ENCODE data around the gene RASGRP2. TPM values are rescaled to one million over a fixed set of nuclear protein-coding genes. Genes with fewer than 3 reads are reported as not detected.

The RASGRP2 gene
- polyA plus RNA-seq (2013) = 152 TPM

DNA sequence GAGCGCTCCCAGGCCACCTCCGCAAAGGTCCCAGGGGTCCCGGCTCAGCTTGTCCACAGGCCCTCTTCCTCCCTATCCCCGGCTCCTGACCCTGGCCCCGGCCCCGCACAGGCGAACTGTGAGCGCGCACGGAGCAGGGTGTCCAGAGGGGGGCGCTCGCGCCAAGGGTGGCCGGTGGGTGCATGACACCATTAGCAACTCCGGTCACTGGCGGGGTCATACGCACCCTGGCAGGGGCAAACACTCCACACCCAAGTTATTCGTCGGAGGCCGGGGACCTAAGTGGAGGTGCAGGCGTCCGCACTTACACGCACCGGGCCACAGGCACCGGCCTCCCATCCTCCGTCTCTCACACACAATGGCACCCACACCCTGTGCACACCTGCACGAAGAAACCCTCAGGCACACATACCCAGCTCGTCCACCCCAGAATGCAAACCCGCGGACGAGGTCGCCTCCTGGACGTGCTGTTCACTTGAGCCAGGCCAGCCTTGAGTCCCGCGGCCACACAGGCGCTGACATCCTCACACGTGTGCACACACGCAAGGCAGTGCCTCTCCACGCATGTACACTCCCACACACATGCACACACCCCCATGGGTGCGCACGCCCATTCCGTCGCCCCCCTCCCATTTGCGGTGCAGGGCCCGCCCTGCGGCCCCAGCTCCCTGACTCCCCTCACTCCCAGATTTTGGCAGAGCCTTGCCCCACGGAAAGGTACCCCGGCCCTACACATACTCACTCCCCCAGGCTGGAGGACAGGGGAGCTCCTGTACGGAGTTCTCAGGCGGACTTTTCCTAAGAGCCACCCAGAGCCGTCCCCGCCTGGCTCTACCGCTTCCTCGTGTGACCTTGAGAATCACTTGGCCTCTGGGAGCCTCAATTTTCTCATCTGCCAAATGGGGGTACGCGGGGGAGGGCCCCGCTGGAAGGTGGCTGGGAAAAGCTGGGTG, at the start of gene RASGRP2:
TSS of gene RASGRP2 (minus strand) at position 552 of the 953 bp plus-strand sequence. CDS start 1,276 bp downstream, outside the sequence.
- Histone ChIP-seq H3K36me3 (ENCODE audit: control insufficient read depth in 4 of 4, insufficient read depth in 4 of 4, low read length in 3 of 4) (peaks cover 0 to 26% (median 18%) of the 10 kb centered on the region in 4 experiments), H3K9me3 (ENCODE audit: control extremely low read depth in 1 of 5, control insufficient read depth in 4 of 5, insufficient read depth in 2 of 5, low read depth in 1 of 5, low read length in 4 of 5) (no peaks in the 10 kb centered on the region), H3K27ac (ENCODE audit: insufficient read depth in 1 of 2, low read depth in 1 of 2, low read length in 2 of 2, poor library complexity in 1 of 2, severe bottlenecking in 2 of 2) (peak within 1 kb of the TSS; percentile 95 to 98), H3K27me3 (replicated peaks in 2 of 5; ENCODE audit: control insufficient read depth in 4 of 5, insufficient read depth in 5 of 5, low read length in 4 of 5) (no peaks in the 10 kb centered on the region), H3K4me1 (ENCODE audit: control extremely low read depth in 1 of 4, control insufficient read depth in 4 of 4, insufficient read depth in 4 of 4, low read length in 3 of 4) (peaks cover 0 to 54% (median 42%) of the 10 kb centered on the region in 4 experiments), H3K4me3 (ENCODE audit: control insufficient read depth in 1 of 7, extremely low read depth in 1 of 7, insufficient read depth in 4 of 7, low read depth in 2 of 7, low read length in 6 of 7) (peak within 1 kb of the TSS; percentile 70 to 90 (median 85))
- ChIA-PET POLR2A (interaction anchor here (0.6 to 7.9 kb wide), 18 partner anchors 8 to 498 kb away, joined by 3 to 152 read pairs (median 4); partner anchors contain the start of genes PYGM and SF1), CTCF (interaction anchor here (0.6 to 17.7 kb wide), 24 partner anchors 8 to 173 kb away, joined by 3 to 345 read pairs (median 4); partner anchors contain the start of genes ATG2A, PYGM and SF1)
- 0% methylated on average over 48 of the region's 57 CpGs for WGBS (ENCODE audit: insufficient coverage)
- peak; percentile 83 to 92 (median 88) for DNase-seq

- ChIA-PET CTCF (interaction anchor here (0.9 to 1.5 kb wide), 3 partner anchors 13 to 54 kb away, joined by 3 to 6 read pairs (median 5); partner anchors contain the start of gene SF1), POLR2A (interaction anchor here (1.0 kb wide), 1 partner anchor 96 kb away, joined by 3 read pairs; no protein-coding TSS in a partner anchor)
- peaks cover 0 to 73% (median 39%) of the 10 kb centered on the region in 4 experiments for H3K36me3 ChIP-seq (ENCODE audit: control insufficient read depth in 4 of 4, insufficient read depth in 4 of 4, low read length in 3 of 4)
- H3K4me1 ChIP-seq (ENCODE audit: control extremely low read depth in 1 of 4, control insufficient read depth in 4 of 4, insufficient read depth in 4 of 4, low read length in 3 of 4) = peaks cover 0 to 40% (median 35%) of the 10 kb centered on the region in 4 experiments
- no peak for DNase-seq
- no peaks in the 10 kb centered on the region for H3K27me3 ChIP-seq (replicated peaks in 2 of 5; ENCODE audit: control insufficient read depth in 4 of 5, insufficient read depth in 5 of 5, low read length in 4 of 5)
- H3K27ac ChIP-seq (ENCODE audit: insufficient read depth in 1 of 2, low read depth in 1 of 2, low read length in 2 of 2, poor library complexity in 1 of 2, severe bottlenecking in 2 of 2) = no peak overlapping the region
- no peaks in the 10 kb centered on the region for H3K9me3 ChIP-seq (ENCODE audit: control extremely low read depth in 1 of 5, control insufficient read depth in 4 of 5, insufficient read depth in 2 of 5, low read depth in 1 of 5, low read length in 4 of 5)
- no peak overlapping the region for H3K4me3 ChIP-seq (ENCODE audit: control insufficient read depth in 1 of 7, extremely low read depth in 1 of 7, insufficient read depth in 4 of 7, low read depth in 2 of 7, low read length in 6 of 7)
- no CpG with 5 or more reads among the region's 4 CpGs for WGBS (ENCODE audit: insufficient coverage)
Observed at GRCh38 chr11:64792482-64792881, 48.5 kb upstream of the RASGRP2 start.

DNA sequence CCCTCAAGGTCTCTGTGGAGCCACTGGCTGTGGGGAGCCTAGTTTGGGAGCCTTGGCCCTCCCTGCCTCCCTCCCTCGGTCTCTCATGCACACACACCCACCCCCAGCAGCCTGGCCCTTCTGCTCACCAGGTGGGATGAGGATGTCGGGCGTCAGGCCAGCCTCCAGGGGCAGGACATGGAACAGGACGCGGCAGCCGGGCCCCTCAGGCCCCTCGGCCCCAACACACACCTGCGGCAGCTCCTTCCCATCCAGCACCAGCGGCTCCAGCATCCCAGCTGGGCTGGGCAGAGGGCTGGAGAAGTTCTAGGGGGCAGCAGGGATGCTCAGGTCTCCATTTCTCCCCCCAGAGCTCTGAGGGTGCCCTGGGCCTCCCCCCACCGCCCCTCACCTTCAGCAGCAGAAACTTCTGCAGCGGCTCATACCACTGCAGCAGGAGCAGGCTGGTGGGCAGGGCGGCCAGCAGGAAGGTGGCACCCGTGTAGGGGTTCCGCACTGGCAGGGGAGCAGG, 47.9 kb upstream of the RASGRP2 start:
- POLR2A ChIA-PET = interaction anchor here (1.0 kb wide), 1 partner anchor 96 kb away, joined by 3 read pairs; no protein-coding TSS in a partner anchor
- 98% methylated on average over 9 of the region's 14 CpGs for WGBS (ENCODE audit: insufficient coverage)
- no peak overlapping the region for H3K4me3 ChIP-seq (ENCODE audit: control insufficient read depth in 1 of 7, extremely low read depth in 1 of 7, insufficient read depth in 4 of 7, low read depth in 2 of 7, low read length in 6 of 7)
- DNase-seq = no peak
- no peaks in the 10 kb centered on the region for H3K27me3 ChIP-seq (replicated peaks in 2 of 5; ENCODE audit: control insufficient read depth in 4 of 5, insufficient read depth in 5 of 5, low read length in 4 of 5)
- no peak overlapping the region for H3K27ac ChIP-seq (ENCODE audit: insufficient read depth in 1 of 2, low read depth in 1 of 2, low read length in 2 of 2, poor library complexity in 1 of 2, severe bottlenecking in 2 of 2)
- no peaks in the 10 kb centered on the region for H3K9me3 ChIP-seq (ENCODE audit: control extremely low read depth in 1 of 5, control insufficient read depth in 4 of 5, insufficient read depth in 2 of 5, low read depth in 1 of 5, low read length in 4 of 5)
- CTCF ChIA-PET = interaction anchor here (0.9 to 1.5 kb wide), 5 partner anchors 9 to 100 kb away, joined by 3 to 9 read pairs (median 5); partner anchors contain the start of gene SF1
- H3K4me1 ChIP-seq (ENCODE audit: control extremely low read depth in 1 of 4, control insufficient read depth in 4 of 4, insufficient read depth in 4 of 4, low read length in 3 of 4) = peaks cover 0 to 34% (median 29%) of the 10 kb centered on the region in 4 experiments
- H3K36me3 ChIP-seq (ENCODE audit: control insufficient read depth in 4 of 4, insufficient read depth in 4 of 4, low read length in 3 of 4) = peaks cover 0 to 67% (median 34%) of the 10 kb centered on the region in 4 experiments

DNA sequence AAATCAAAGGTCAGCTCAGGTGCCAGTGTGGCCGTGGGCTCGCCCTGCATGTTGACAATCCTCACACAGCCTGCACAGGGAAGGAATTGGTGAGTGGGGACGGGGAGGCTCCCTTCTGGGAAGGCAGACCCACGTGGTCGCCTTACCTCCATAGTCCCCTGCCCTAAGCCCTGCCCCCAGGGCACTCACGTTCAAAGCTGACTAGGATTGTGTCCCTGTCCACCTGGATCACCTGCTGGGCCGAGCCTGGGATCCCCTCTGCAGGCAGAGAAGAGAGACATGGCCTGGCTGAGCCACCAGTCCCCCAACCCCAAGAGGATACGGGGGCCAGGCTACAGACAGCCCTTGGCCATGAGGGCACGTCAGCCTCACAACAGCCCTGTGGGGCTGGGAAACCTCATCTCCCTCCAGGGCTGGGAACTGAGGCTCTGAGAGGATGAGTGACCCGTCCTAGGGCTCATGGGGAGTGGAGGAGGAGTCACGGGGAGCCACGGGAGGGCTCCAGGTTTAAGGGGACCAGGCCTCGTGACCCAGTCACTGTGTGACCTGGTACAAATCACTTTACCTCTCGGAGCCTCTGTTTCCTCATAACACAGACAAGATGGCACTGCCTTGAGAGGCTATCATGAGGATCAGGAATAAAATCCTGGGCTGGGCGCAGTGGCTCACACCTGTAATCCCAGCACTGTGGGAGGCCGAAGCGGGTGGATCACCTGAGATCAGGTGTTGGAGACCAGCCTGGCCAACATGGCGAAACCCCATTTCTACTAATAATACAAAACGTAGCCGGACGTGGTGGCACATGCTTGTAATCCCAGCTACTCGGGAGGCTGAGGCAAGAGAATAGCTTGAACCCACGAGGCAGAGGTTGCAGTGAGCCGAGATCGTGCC, 46.5 kb upstream of the RASGRP2 start:
- no peak for DNase-seq
- no peak overlapping the region for H3K27ac ChIP-seq (ENCODE audit: insufficient read depth in 1 of 2, low read depth in 1 of 2, low read length in 2 of 2, poor library complexity in 1 of 2, severe bottlenecking in 2 of 2)
- H3K4me3 ChIP-seq (ENCODE audit: control insufficient read depth in 1 of 7, extremely low read depth in 1 of 7, insufficient read depth in 4 of 7, low read depth in 2 of 7, low read length in 6 of 7) = no peak overlapping the region
- H3K27me3 ChIP-seq (replicated peaks in 2 of 5; ENCODE audit: control insufficient read depth in 4 of 5, insufficient read depth in 5 of 5, low read length in 4 of 5) = no peaks in the 10 kb centered on the region
- ChIA-PET POLR2A (no interaction called here), CTCF (interaction anchor here (0.9 to 1.5 kb wide), 4 partner anchors 10 to 102 kb away, joined by 4 to 9 read pairs (median 6); partner anchors contain the start of genes MAP4K2 and SF1)
- peaks cover 0 to 22% (median 16%) of the 10 kb centered on the region in 4 experiments for H3K4me1 ChIP-seq (ENCODE audit: control extremely low read depth in 1 of 4, control insufficient read depth in 4 of 4, insufficient read depth in 4 of 4, low read length in 3 of 4)
- 96% methylated on average over 21 of the region's 25 CpGs for WGBS (ENCODE audit: insufficient coverage)
- peaks cover 2 to 53% (median 28%) of the 10 kb centered on the region in 4 experiments for H3K36me3 ChIP-seq (ENCODE audit: control insufficient read depth in 4 of 4, insufficient read depth in 4 of 4, low read length in 3 of 4)
- H3K9me3 ChIP-seq (ENCODE audit: control extremely low read depth in 1 of 5, control insufficient read depth in 4 of 5, insufficient read depth in 2 of 5, low read depth in 1 of 5, low read length in 4 of 5) = no peaks in the 10 kb centered on the region

- Histone ChIP-seq H3K4me3 (ENCODE audit: control insufficient read depth in 1 of 7, extremely low read depth in 1 of 7, insufficient read depth in 4 of 7, low read depth in 2 of 7, low read length in 6 of 7) (no peak overlapping the region), H3K36me3 (ENCODE audit: control insufficient read depth in 4 of 4, insufficient read depth in 4 of 4, low read length in 3 of 4) (peaks cover 4 to 53% (median 28%) of the 10 kb centered on the region in 4 experiments), H3K27me3 (replicated peaks in 2 of 5; ENCODE audit: control insufficient read depth in 4 of 5, insufficient read depth in 5 of 5, low read length in 4 of 5) (no peaks in the 10 kb centered on the region), H3K9me3 (ENCODE audit: control extremely low read depth in 1 of 5, control insufficient read depth in 4 of 5, insufficient read depth in 2 of 5, low read depth in 1 of 5, low read length in 4 of 5) (no peaks in the 10 kb centered on the region), H3K4me1 (ENCODE audit: control extremely low read depth in 1 of 4, control insufficient read depth in 4 of 4, insufficient read depth in 4 of 4, low read length in 3 of 4) (peaks cover 0 to 19% (median 15%) of the 10 kb centered on the region in 4 experiments), H3K27ac (ENCODE audit: insufficient read depth in 1 of 2, low read depth in 1 of 2, low read length in 2 of 2, poor library complexity in 1 of 2, severe bottlenecking in 2 of 2) (no peak overlapping the region)
- CTCF ChIA-PET = interaction anchor here (1.1 to 4.3 kb wide), 4 partner anchors 11 to 119 kb away, joined by 3 to 42 read pairs (median 6); partner anchors contain the start of gene MAP4K2
- POLR2A ChIA-PET = no interaction called here
- over 99% methylated on average over 11 of the region's 15 CpGs for WGBS (ENCODE audit: insufficient coverage)
- DNase-seq = no peak
Observed at GRCh38 chr11:64789331-64790204, 45.6 kb upstream of the RASGRP2 start.
